ENCODE data around the gene ALDH18A1.

GRCh38 chr10:95556994-95557767 lies 99.3 kb downstream of the ALDH18A1 start:
- TF ChIP-seq CTCF (conservative IDR thresholded peaks at IDR 0.05 in 1 of 2, IDR thresholded peaks at IDR 0.05 in 1 of 2; ENCODE audit: extremely low read depth in 1 of 2, insufficient read depth in 1 of 2, low read depth in 1 of 2, low read length in 2 of 2) (no peak), EZH2 (IDR thresholded peaks at IDR 0.05; ENCODE audit: borderline replicate concordance, low read length) (no peak)
